ENCODE results near the gene TMEM255A.

GRCh38 chrX:120356084-120356483 is 44.8 kb upstream of the TMEM255A start:
- TF ChIP-seq CTCF (conservative IDR thresholded peaks at IDR 0.05; ENCODE audit: low read length) = no peak
- TF ChIP-seq EZH2phosphoT487 (IDR thresholded peaks at IDR 0.05; ENCODE audit: borderline replicate concordance, low read depth, low read length) = no peak

Data from OCI-LY7 (cell line).